ENCODE data around the gene NAA80. TPM values are rescaled to one million over a fixed set of nuclear protein-coding genes. Genes with fewer than 3 reads are reported as not detected.

The NAA80 gene
- total and polyA plus RNA-seq, 2 of the 13 experiments (the other 11 are each of a cell fraction or from before 2014, with no cell fraction given), result 3.4 to 8.7 TPM

- TF ChIP-seq, protein P1, sequence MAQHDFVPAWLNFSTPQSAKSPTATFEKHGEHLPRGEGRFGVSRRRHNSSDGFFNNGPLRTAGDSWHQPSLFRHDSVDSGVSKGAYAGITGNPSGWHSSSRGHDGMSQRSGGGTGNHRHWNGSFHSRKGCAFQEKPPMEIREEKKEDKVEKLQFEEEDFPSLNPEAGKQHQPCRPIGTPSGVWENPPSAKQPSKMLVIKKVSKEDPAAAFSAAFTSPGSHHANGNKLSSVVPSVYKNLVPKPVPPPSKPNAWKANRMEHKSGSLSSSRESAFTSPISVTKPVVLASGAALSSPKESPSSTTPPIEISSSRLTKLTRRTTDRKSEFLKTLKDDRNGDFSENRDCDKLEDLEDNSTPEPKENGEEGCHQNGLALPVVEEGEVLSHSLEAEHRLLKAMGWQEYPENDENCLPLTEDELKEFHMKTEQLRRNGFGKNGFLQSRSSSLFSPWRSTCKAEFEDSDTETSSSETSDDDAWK (CRISPR knock-in tag; IDR thresholded peaks at IDR 0.05), result no peak
- TF ChIP-seq DNMT3B (CRISPR knock-in tag; conservative IDR thresholded peaks at IDR 0.05), result no peak; the same call in 1 of the 2 replicates
- TF ChIP-seq ZNF274 (CRISPR knock-in tag; IDR thresholded peaks at IDR 0.05), result peak; percentile 22; the same call in 1 of the 2 replicates
- TF ChIP-seq PHF21A (CRISPR knock-in tag; IDR thresholded peaks at IDR 0.05), result peak; percentile 99
- TF ChIP-seq RCOR2 (CRISPR knock-in tag; IDR thresholded peaks at IDR 0.05), result no peak; the same call in 1 of the 2 replicates
- peak; percentile 61; the same call in 1 of the 2 replicates for TF ChIP-seq HMG20B (CRISPR knock-in tag; conservative IDR thresholded peaks at IDR 0.05)
- peak; percentile 96 for TF ChIP-seq STAG1 (CRISPR knock-in tag; IDR thresholded peaks at IDR 0.05)
- TF ChIP-seq MBNL3 (CRISPR knock-in tag; conservative IDR thresholded peaks at IDR 0.05), result no peak
- TF ChIP-seq ZNF766 (CRISPR knock-in tag; IDR thresholded peaks at IDR 0.05; ENCODE audit: borderline replicate concordance), result peak; percentile 71; the same call in 1 of the 2 replicates
- no peak for TF ChIP-seq SUZ12 (IDR thresholded peaks at IDR 0.05; ENCODE audit: low read depth, low read length)
- no peak for TF ChIP-seq TAF15 (IDR thresholded peaks at IDR 0.05; ENCODE audit: low read depth, low read length, poor library complexity, severe bottlenecking)
- TF ChIP-seq MATR3 (CRISPR knock-in tag; IDR thresholded peaks at IDR 0.05), result no peak
- peak; percentile 51; the same call in 1 of the 2 replicates for TF ChIP-seq TSC22D2 (CRISPR knock-in tag; IDR thresholded peaks at IDR 0.05; ENCODE audit: borderline replicate concordance)
- TF ChIP-seq ZNF143 (CRISPR knock-in tag; IDR thresholded peaks at IDR 0.05), result no peak
- TF ChIP-seq KMT2A (CRISPR knock-in tag; IDR thresholded peaks at IDR 0.05), result no peak; the same call in 1 of the 2 replicates
- no peak for TF ChIP-seq ZFP41 (CRISPR knock-in tag; IDR thresholded peaks at IDR 0.05; ENCODE audit: borderline replicate concordance)
- TF ChIP-seq HHEX (CRISPR knock-in tag; IDR thresholded peaks at IDR 0.05), result no peak
- TF ChIP-seq TP53 (CRISPR knock-in tag; conservative IDR thresholded peaks at IDR 0.05), result no peak; the same call in 1 of the 2 replicates
- peak; percentile 82 for TF ChIP-seq PHF8 (CRISPR knock-in tag; IDR thresholded peaks at IDR 0.05)
- peak; percentile 53; the same call in 1 of the 2 replicates for TF ChIP-seq ZNF280D (CRISPR knock-in tag; IDR thresholded peaks at IDR 0.05)
- TF ChIP-seq ZNF138 (CRISPR knock-in tag; IDR thresholded peaks at IDR 0.05; ENCODE audit: low read depth), result peak; percentile 94
- no peak for TF ChIP-seq ZNF383 (CRISPR knock-in tag; IDR thresholded peaks at IDR 0.05; ENCODE audit: borderline replicate concordance)
- TF ChIP-seq IRX3 (CRISPR knock-in tag; IDR thresholded peaks at IDR 0.05; ENCODE audit: borderline replicate concordance, low read depth), result no peak
- TF ChIP-seq ZNF737 (CRISPR knock-in tag; IDR thresholded peaks at IDR 0.05; ENCODE audit: borderline replicate concordance), result no peak
- peak; percentile 57; the same call in 1 of the 2 replicates for TF ChIP-seq FOXJ3 (CRISPR knock-in tag; IDR thresholded peaks at IDR 0.05; ENCODE audit: borderline replicate concordance)
- peak; percentile 34; the same call in 1 of the 2 replicates for TF ChIP-seq ZIK1 (CRISPR knock-in tag; IDR thresholded peaks at IDR 0.05; ENCODE audit: borderline replicate concordance, low read depth)
- TF ChIP-seq NCOA1 (CRISPR knock-in tag; IDR thresholded peaks at IDR 0.05), result no peak
These were observed 38.9 kb downstream of the NAA80 start (continued) for GRCh38 chr3:50260027-50260941.
